SK-N-SH (cell line): ENCODE results near the gene STX2. TPM values are rescaled to one million over a fixed set of nuclear protein-coding genes. Genes with fewer than 3 reads are reported as not detected.

Experiments used
- CTCF ChIA-PET: fragments of 300-600, 350-600 bp; formaldehyde crosslinking; extraction: SDS; loops from one replicate; lab custom pipeline; 2021; lab: Yijun Ruan, JAX
- POLR2A ChIA-PET: fragments of 350-600 bp; sonication (Branson Sonifier 250); formaldehyde crosslinking; extraction: SDS; loops from one replicate; lab custom pipeline; 2020; ENCODE audit warnings: antibody characterized with exemption, inconsistent platforms; lab: Yijun Ruan, JAX
- DNase-seq: peaks from one replicate; pipeline ENCODE4 v3.0.0; 2012
- H2AFZ ChIP-seq: fragments of 200-600 bp; sonication (generic); 2 replicates; pipeline ENCODE4 v1.8.1; 2016; ENCODE audit warnings: antibody characterized with exemption, mild to moderate bottlenecking, low read depth
- H3F3A ChIP-seq: fragments of 200-600 bp; sonication (generic); replicated peaks from 2 replicates; pipeline ENCODE3; 2016; ENCODE audit warnings: antibody characterized with exemption, mild to moderate bottlenecking; ENCODE audit not compliant: insufficient read depth
- H3K27ac ChIP-seq, 2 experiments: fragments of 200-500 bp in 1 of 2; fragments of 200-600 bp in 1 of 2; sonication (Bioruptor generic) in 1 of 2; sonication (generic), shearing (Covaris generic) in 1 of 2; 2 replicates each; pipeline versions ENCODE4 v1.5.1 to v1.6.1; 2014 to 2016; ENCODE audit warnings: low read depth in 2 of 2, inconsistent platforms in 1 of 2, low read length in 1 of 2, mild to moderate bottlenecking in 1 of 2, mixed read lengths in 1 of 2
- H3K27me3 ChIP-seq: fragments of 200-600 bp; sonication (generic), shearing (Covaris generic); 2 replicates; pipeline ENCODE4 v1.6.1; 2016; ENCODE audit warnings: mixed run types; ENCODE audit not compliant: insufficient read depth
- H3K36me3 ChIP-seq, 2 experiments: fragments of 200-500 bp in 1 of 2; fragments of 200-600 bp in 1 of 2; sonication (Bioruptor generic) in 1 of 2; sonication (generic) in 1 of 2; replicated peaks in 1 of 2; 2 replicates each; pipeline versions ENCODE3 to v1.5.1; 2014 to 2016; ENCODE audit warnings: low read length in 1 of 2, mild to moderate bottlenecking in 1 of 2; ENCODE audit not compliant: insufficient read depth in 2 of 2, control insufficient read depth in 1 of 2
- H3K4me1 ChIP-seq, 2 experiments: fragments of 200-500 bp in 1 of 2; fragments of 200-600 bp in 1 of 2; sonication (Bioruptor generic) in 1 of 2; sonication (generic), shearing (Covaris generic) in 1 of 2; 2 replicates each; pipeline versions ENCODE4 v1.5.1 to v1.6.1; 2014 to 2016; ENCODE audit warnings: low read depth in 1 of 2, low read length in 1 of 2, mixed run types in 1 of 2; ENCODE audit not compliant: insufficient read depth in 2 of 2, control insufficient read depth in 1 of 2
- H3K4me2 ChIP-seq: fragments of 200-600 bp; sonication (generic), shearing (Covaris generic); 2 replicates; pipeline ENCODE4 v1.6.1; 2017; ENCODE audit warnings: mixed run types
- H3K4me3 ChIP-seq, 2 experiments: fragments of 200-500 bp in 1 of 2; fragments of 200-600 bp in 1 of 2; sonication (Bioruptor generic) in 1 of 2; sonication (generic), shearing (Covaris generic) in 1 of 2; 2 replicates each; pipeline versions ENCODE4 v1.5.1 to v1.8.1; 2014 to 2016; ENCODE audit warnings: low read depth in 2 of 2, inconsistent platforms in 1 of 2, low read length in 1 of 2, mild to moderate bottlenecking in 1 of 2, mixed read lengths in 1 of 2, moderate library complexity in 1 of 2
- H3K79me2 ChIP-seq: fragments of 200-600 bp; sonication (generic); 2 replicates; pipeline ENCODE4 v1.8.1; 2017; ENCODE audit warnings: mild to moderate bottlenecking; ENCODE audit not compliant: insufficient read depth
- H3K9ac ChIP-seq: fragments of 200-600 bp; sonication (generic); 2 replicates; pipeline ENCODE4 v1.6.1; 2017; ENCODE audit warnings: mixed run types
- H3K9me2 ChIP-seq: fragments of 200-600 bp; sonication (generic); 2 replicates; pipeline ENCODE4 v1.6.1; 2017; ENCODE audit warnings: mixed run types
- H3K9me3 ChIP-seq: fragments of 200-600 bp; sonication (generic); 2 replicates; pipeline ENCODE4 v1.6.1; 2017; ENCODE audit warnings: mixed run types, mild to moderate bottlenecking, moderate library complexity
- H4K20me1 ChIP-seq: fragments of 200-600 bp; sonication (generic); 2 replicates; pipeline ENCODE4 v1.6.1; 2017; ENCODE audit warnings: mild to moderate bottlenecking, mixed run types; ENCODE audit not compliant: insufficient read depth
- ELF1 ChIP-seq: IDR thresholded peaks from 2 replicates; pipeline ENCODE4 v1.4.0; 2012
- EP300 ChIP-seq, 2 experiments: IDR thresholded peaks; 2 replicates each; pipeline versions ENCODE4 v1.4.0 to v1.6.1; 2012; ENCODE audit warnings: borderline replicate concordance in 1 of 2, low read depth in 1 of 2, low read length in 1 of 2
- FOSL2 ChIP-seq: IDR thresholded peaks from 2 replicates; pipeline ENCODE4 v1.4.0; 2012; ENCODE audit warnings: low read depth, mild to moderate bottlenecking, moderate library complexity, borderline replicate concordance
- FOXM1 ChIP-seq: IDR thresholded peaks from 2 replicates; pipeline ENCODE4 v1.4.0; 2012; ENCODE audit warnings: low read depth, mild to moderate bottlenecking
- GABPA ChIP-seq: IDR thresholded peaks from 2 replicates; pipeline ENCODE4 v1.4.0; 2012; ENCODE audit warnings: low read depth, mild to moderate bottlenecking
- MEF2A ChIP-seq: IDR thresholded peaks from 2 replicates; pipeline ENCODE4 v1.4.0; 2012; ENCODE audit warnings: low read depth, borderline replicate concordance
- RFX5 ChIP-seq: IDR thresholded peaks from 2 replicates; pipeline ENCODE4 v1.6.1; 2012; ENCODE audit warnings: mild to moderate bottlenecking, improper control_type of control experiment, low read length
- RXRA ChIP-seq: IDR thresholded peaks from 2 replicates; pipeline ENCODE4 v1.4.0; 2012; ENCODE audit warnings: low read depth, mild to moderate bottlenecking, borderline replicate concordance
- SMC3 ChIP-seq: IDR thresholded peaks from 2 replicates; pipeline ENCODE4 v1.6.1; 2012; ENCODE audit warnings: low read depth, low read length, improper control_type of control experiment
- TAF1 ChIP-seq: IDR thresholded peaks from 2 replicates; pipeline ENCODE4 v1.6.1; 2012; ENCODE audit warnings: low read depth, mild to moderate bottlenecking, low read length, moderate library complexity, borderline replicate concordance
- TEAD4 ChIP-seq: IDR thresholded peaks from 2 replicates; pipeline ENCODE4 v1.4.0; 2012; ENCODE audit warnings: mild to moderate bottlenecking, borderline replicate concordance; ENCODE audit not compliant: insufficient read depth
- YY1 ChIP-seq: IDR thresholded peaks from 2 replicates; pipeline ENCODE4 v1.4.0; 2012; ENCODE audit warnings: low read depth, mild to moderate bottlenecking
- WGBS: methylation state at CpG from one replicate; pipeline ENCODE4 v1.1.6; 2017; ENCODE audit warnings: low lambda C conversion rate; 5-methylcytosine and 5-hydroxymethylcytosine counted together
- polyA plus RNA-seq, 3 experiments: library from polyadenylated mRNA; depleted of rRNA; stranded (reverse); fragments of >200 nt; gene quantifications; 2 replicates each; pipeline ENCODE4 v1.2.3, GENCODE V29; 2012
- TF ChIP-seq, protein P1 (sequence below): fragments of 150-350 bp; IDR thresholded peaks from 2 replicates; pipeline ENCODE4 v1.6.1; 2016; ENCODE audit warnings: mild to moderate bottlenecking, low read depth, low read length
- TF ChIP-seq, protein P2 (sequence below): IDR thresholded peaks from 2 replicates; pipeline ENCODE4 v1.6.1; 2012; ENCODE audit warnings: mild to moderate bottlenecking, low read depth, low read length, moderate library complexity
- TF ChIP-seq, protein P3 (sequence below): IDR thresholded peaks from 2 replicates; pipeline ENCODE4 v1.4.0; 2012; ENCODE audit warnings: low read depth, borderline replicate concordance

The STX2 gene
- polyA plus RNA-seq, 1 of the 3 experiments (the other 2 are of a cell fraction) = 25.1 TPM

DNA sequence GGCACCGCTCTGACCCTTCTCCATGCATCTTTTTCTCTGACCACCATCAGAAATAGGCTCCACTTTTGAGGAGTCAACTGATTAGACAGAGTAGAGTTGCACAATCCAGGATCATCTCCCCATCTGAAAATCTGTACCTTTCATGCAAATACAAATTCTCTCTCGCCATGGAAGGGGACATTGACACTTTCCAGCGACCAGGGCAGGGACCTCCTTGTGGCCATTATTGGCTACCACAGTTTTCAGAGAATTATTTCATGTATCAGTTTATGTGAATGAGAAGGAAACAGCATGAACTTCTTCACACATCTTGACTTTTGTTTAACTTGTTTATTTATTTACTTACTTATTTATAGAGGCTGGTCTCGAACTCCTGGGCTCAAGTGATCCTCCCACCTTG is 19.0 kb upstream of the STX2 start:
- CTCF ChIA-PET = interaction anchor here (0.9 to 1.5 kb wide), 2 partner anchors 32 to 971 kb away, joined by 3 to 4 read pairs; no protein-coding TSS in a partner anchor
- H3F3A ChIP-seq = no peaks in the 10 kb centered on the region
- no peaks in the 10 kb centered on the region for H3K36me3 ChIP-seq
- DNase-seq = no peak
- no peaks in the 10 kb centered on the region for H3K27me3 ChIP-seq
- no peak overlapping the region for H3K4me2 ChIP-seq
- 42% methylated on average over 4 of the region's 4 CpGs for WGBS
- TF ChIP-seq EP300 (IDR thresholded peaks at IDR 0.05; ENCODE audit: borderline replicate concordance in 1 of 2, low read depth in 1 of 2, low read length in 1 of 2) = no peak
- TF ChIP-seq RXRA = no peak
- TF ChIP-seq RFX5 = no peak
- TF ChIP-seq SMC3 = no peak
- no peak for TF ChIP-seq FOSL2
- TF ChIP-seq GABPA = no peak
- TF ChIP-seq MEF2A = no peak
- TF ChIP-seq ELF1 = no peak
- TF ChIP-seq, protein P1, sequence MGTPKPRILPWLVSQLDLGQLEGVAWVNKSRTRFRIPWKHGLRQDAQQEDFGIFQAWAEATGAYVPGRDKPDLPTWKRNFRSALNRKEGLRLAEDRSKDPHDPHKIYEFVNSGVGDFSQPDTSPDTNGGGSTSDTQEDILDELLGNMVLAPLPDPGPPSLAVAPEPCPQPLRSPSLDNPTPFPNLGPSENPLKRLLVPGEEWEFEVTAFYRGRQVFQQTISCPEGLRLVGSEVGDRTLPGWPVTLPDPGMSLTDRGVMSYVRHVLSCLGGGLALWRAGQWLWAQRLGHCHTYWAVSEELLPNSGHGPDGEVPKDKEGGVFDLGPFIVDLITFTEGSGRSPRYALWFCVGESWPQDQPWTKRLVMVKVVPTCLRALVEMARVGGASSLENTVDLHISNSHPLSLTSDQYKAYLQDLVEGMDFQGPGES = no peak
- TF ChIP-seq FOXM1 = no peak
- no peak for TF ChIP-seq TEAD4
- TF ChIP-seq, protein P2, sequence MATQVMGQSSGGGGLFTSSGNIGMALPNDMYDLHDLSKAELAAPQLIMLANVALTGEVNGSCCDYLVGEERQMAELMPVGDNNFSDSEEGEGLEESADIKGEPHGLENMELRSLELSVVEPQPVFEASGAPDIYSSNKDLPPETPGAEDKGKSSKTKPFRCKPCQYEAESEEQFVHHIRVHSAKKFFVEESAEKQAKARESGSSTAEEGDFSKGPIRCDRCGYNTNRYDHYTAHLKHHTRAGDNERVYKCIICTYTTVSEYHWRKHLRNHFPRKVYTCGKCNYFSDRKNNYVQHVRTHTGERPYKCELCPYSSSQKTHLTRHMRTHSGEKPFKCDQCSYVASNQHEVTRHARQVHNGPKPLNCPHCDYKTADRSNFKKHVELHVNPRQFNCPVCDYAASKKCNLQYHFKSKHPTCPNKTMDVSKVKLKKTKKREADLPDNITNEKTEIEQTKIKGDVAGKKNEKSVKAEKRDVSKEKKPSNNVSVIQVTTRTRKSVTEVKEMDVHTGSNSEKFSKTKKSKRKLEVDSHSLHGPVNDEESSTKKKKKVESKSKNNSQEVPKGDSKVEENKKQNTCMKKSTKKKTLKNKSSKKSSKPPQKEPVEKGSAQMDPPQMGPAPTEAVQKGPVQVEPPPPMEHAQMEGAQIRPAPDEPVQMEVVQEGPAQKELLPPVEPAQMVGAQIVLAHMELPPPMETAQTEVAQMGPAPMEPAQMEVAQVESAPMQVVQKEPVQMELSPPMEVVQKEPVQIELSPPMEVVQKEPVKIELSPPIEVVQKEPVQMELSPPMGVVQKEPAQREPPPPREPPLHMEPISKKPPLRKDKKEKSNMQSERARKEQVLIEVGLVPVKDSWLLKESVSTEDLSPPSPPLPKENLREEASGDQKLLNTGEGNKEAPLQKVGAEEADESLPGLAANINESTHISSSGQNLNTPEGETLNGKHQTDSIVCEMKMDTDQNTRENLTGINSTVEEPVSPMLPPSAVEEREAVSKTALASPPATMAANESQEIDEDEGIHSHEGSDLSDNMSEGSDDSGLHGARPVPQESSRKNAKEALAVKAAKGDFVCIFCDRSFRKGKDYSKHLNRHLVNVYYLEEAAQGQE = no peak
- TF ChIP-seq, protein P3, sequence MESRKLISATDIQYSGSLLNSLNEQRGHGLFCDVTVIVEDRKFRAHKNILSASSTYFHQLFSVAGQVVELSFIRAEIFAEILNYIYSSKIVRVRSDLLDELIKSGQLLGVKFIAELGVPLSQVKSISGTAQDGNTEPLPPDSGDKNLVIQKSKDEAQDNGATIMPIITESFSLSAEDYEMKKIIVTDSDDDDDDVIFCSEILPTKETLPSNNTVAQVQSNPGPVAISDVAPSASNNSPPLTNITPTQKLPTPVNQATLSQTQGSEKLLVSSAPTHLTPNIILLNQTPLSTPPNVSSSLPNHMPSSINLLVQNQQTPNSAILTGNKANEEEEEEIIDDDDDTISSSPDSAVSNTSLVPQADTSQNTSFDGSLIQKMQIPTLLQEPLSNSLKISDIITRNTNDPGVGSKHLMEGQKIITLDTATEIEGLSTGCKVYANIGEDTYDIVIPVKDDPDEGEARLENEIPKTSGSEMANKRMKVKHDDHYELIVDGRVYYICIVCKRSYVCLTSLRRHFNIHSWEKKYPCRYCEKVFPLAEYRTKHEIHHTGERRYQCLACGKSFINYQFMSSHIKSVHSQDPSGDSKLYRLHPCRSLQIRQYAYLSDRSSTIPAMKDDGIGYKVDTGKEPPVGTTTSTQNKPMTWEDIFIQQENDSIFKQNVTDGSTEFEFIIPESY = no peak
- TF ChIP-seq TAF1 = no peak
- no peak for TF ChIP-seq YY1
- POLR2A ChIA-PET = no interaction called here
- H3K4me3 ChIP-seq = no peak overlapping the region
- H3K9me3 ChIP-seq = no peaks in the 10 kb centered on the region
- no peaks in the 10 kb centered on the region for H3K79me2 ChIP-seq
- H3K27ac ChIP-seq = no peak overlapping the region
- H2AFZ ChIP-seq = no peak overlapping the region
- H3K9ac ChIP-seq = no peak overlapping the region
- no peaks in the 10 kb centered on the region for H4K20me1 ChIP-seq
- no peaks in the 10 kb centered on the region for H3K4me1 ChIP-seq
- H3K9me2 ChIP-seq = no peaks in the 10 kb centered on the region
